ENCODE data around the gene CSNK1G3.

Gene CSNK1G3

DNA sequence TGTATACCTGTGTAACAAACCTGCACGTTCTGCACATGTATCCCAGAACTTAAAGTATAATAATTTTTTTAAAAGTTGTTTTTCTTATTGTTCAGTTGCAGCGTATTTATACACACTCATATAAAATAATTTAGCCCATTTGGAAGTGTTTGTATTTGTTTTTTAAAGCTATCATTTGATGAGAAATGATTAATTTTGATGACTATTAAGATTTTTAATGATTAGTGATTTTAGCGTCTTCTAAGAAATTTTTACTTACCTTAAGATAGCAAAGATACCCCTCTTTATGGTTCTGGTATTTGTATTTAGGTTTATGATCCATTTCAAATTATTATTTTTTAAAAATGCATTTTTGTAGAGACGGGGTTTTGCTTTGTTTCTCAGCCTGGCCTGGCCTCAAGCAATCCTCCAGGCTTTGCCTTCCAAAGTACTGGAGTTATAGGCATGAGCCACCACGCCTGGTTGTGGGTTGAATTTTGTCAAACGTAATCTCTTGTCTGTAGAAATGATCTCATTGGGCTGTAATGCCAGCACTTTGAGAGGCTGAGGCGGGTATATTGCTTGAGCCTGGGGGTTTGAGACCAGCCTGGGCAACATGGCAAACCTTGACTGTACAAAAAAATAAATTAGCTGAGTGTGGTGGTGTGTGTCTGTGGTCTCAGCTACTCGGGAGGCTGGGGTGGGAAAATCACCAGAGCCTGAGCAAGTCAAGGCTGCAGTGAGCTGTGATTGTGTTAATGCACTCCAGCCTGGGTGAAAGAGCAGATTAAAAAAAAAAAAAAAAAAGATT lies 26.9 kb downstream of the CSNK1G3 start:
- no peak for DNase-seq (ENCODE audit: low read depth, low spot score)
- H3K9ac ChIP-seq (ENCODE audit: insufficient read length): peak overlapping the region; percentile 67
- H3K9me3 ChIP-seq (ENCODE audit: low read depth, low read length): no peaks in the 10 kb centered on the region; the same call in 1 of the 2 replicates
- H3K27ac ChIP-seq: peak overlapping the region; percentile 88
- no peaks in the 10 kb centered on the region for H3K36me3 ChIP-seq (ENCODE audit: insufficient read depth, low read length)
- TF ChIP-seq POLR2AphosphoS5 (IDR thresholded peaks at IDR 0.05; ENCODE audit: borderline replicate concordance, low read depth, low read length) (no peak), FOXP2 (optimal IDR thresholded peaks at IDR 0.05; ENCODE audit: control extremely low read depth, extremely low read length, insufficient read depth) (no peak), EZH2 (IDR thresholded peaks at IDR 0.05) (no peak)
- H3K4me3 ChIP-seq: peak overlapping the region; percentile 49

- DNase-seq (ENCODE audit: low read depth, low spot score): no peak
Observed at GRCh38 chr5:123540534-123540933, 28.6 kb downstream of the CSNK1G3 start.

DNA sequence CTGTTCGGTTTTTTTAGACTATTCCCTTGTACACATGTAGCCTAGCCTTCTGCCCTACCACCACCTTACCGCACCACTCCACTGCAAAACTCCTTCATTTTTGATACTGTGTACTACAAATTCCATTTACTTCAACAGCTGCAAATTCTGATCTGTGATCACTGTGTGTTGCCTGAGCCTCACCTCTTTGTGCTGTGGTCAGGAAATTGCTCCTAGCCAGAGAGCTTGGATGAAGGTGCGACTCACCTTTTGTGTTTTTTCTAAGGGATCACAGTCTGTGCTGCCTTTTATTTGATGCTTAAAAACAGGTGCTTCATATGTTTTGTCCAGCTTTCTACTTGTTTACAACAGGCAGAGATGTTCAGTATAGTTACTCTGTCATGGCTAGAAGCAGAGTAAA lies 31.5 kb downstream of the CSNK1G3 start:
- H3K36me3 ChIP-seq (ENCODE audit: insufficient read depth, low read length): peaks cover 7% of the 10 kb centered on the region
- H3K4me3 ChIP-seq: no peak overlapping the region
- no peaks in the 10 kb centered on the region; the same call in 1 of the 2 replicates for H3K9me3 ChIP-seq (ENCODE audit: low read depth, low read length)
- H3K9ac ChIP-seq (ENCODE audit: insufficient read length): no peak overlapping the region
- DNase-seq (ENCODE audit: low read depth, low spot score): no peak
- no peak for TF ChIP-seq EZH2 (IDR thresholded peaks at IDR 0.05)
- no peak overlapping the region for H3K27ac ChIP-seq

More at GRCh38 chr5:123540534-123540933, 28.6 kb downstream of the CSNK1G3 start:
- TF ChIP-seq FOXP2 (optimal IDR thresholded peaks at IDR 0.05; ENCODE audit: control extremely low read depth, extremely low read length, insufficient read depth) (no peak), POLR2AphosphoS5 (IDR thresholded peaks at IDR 0.05; ENCODE audit: borderline replicate concordance, low read depth, low read length) (no peak), EZH2 (IDR thresholded peaks at IDR 0.05) (no peak)
- H3K27ac ChIP-seq: peak overlapping the region; percentile 88; the same call in 1 of the 2 replicates
- H3K9ac ChIP-seq (ENCODE audit: insufficient read length): peak overlapping the region; percentile 67
- no peaks in the 10 kb centered on the region; the same call in 1 of the 2 replicates for H3K9me3 ChIP-seq (ENCODE audit: low read depth, low read length)
- peak overlapping the region; percentile 49; the same call in 1 of the 2 replicates for H3K4me3 ChIP-seq
- peaks cover 4% of the 10 kb centered on the region; the same call in 1 of the 2 replicates for H3K36me3 ChIP-seq (ENCODE audit: insufficient read depth, low read length)

GRCh38 chr5:123545506-123545905 lies 33.5 kb downstream of the CSNK1G3 start:
- TF ChIP-seq FOXP2 (optimal IDR thresholded peaks at IDR 0.05; ENCODE audit: control extremely low read depth, extremely low read length, insufficient read depth) (no peak), POLR2AphosphoS5 (IDR thresholded peaks at IDR 0.05; ENCODE audit: borderline replicate concordance, low read depth, low read length) (no peak), EZH2 (IDR thresholded peaks at IDR 0.05) (no peak)
- Histone ChIP-seq H3K9me3 (ENCODE audit: low read depth, low read length) (no peaks in the 10 kb centered on the region; the same call in 1 of the 2 replicates), H3K4me3 (no peak overlapping the region), H3K9ac (ENCODE audit: insufficient read length) (no peak overlapping the region), H3K36me3 (ENCODE audit: insufficient read depth, low read length) (peaks cover 7% of the 10 kb centered on the region), H3K27ac (no peak overlapping the region)
- no peak for DNase-seq (ENCODE audit: low read depth, low spot score)

GRCh38 chr5:123546657-123547056 lies 34.7 kb downstream of the CSNK1G3 start:
- TF ChIP-seq FOXP2 (optimal IDR thresholded peaks at IDR 0.05; ENCODE audit: control extremely low read depth, extremely low read length, insufficient read depth) (no peak), POLR2AphosphoS5 (IDR thresholded peaks at IDR 0.05; ENCODE audit: borderline replicate concordance, low read depth, low read length) (no peak), EZH2 (IDR thresholded peaks at IDR 0.05) (no peak)
- H3K9ac ChIP-seq (ENCODE audit: insufficient read length): no peak overlapping the region
- no peaks in the 10 kb centered on the region for H3K9me3 ChIP-seq (ENCODE audit: low read depth, low read length)
- no peak overlapping the region for H3K4me3 ChIP-seq
- peaks cover 7% of the 10 kb centered on the region for H3K36me3 ChIP-seq (ENCODE audit: insufficient read depth, low read length)
- H3K27ac ChIP-seq: no peak overlapping the region
- no peak for DNase-seq (ENCODE audit: low read depth, low spot score)

GRCh38 chr5:123549256-123549904 lies 37.4 kb downstream of the CSNK1G3 start:
- no peak for DNase-seq (ENCODE audit: low read depth, low spot score)
- Histone ChIP-seq H3K27ac (no peak overlapping the region), H3K4me3 (no peak overlapping the region), H3K36me3 (ENCODE audit: insufficient read depth, low read length) (peaks cover 7% of the 10 kb centered on the region), H3K9ac (ENCODE audit: insufficient read length) (no peak overlapping the region), H3K9me3 (ENCODE audit: low read depth, low read length) (no peaks in the 10 kb centered on the region)
- no peak for TF ChIP-seq EZH2 (IDR thresholded peaks at IDR 0.05)
- TF ChIP-seq FOXP2 (optimal IDR thresholded peaks at IDR 0.05; ENCODE audit: control extremely low read depth, extremely low read length, insufficient read depth): no peak
- TF ChIP-seq POLR2AphosphoS5 (IDR thresholded peaks at IDR 0.05; ENCODE audit: borderline replicate concordance, low read depth, low read length): no peak

DNA sequence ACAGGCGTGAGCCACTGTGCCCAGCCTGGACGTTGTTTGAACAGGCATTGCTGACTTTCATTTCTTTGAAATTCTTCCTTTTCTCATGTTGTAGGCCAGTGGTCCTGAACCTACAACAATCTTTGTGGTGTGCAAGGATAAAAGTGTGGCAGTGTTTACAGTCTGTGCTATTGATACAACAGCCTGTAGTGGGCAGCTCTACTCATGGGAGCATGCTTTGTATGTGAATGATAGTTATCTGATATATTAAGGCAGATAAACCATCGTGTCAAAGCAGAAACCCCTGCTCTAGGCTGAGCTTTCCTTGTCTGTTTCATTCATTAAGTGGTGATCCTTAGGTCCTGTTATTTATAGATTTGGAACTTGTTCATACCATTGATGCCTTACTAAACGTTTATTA lies 42.6 kb downstream of the CSNK1G3 start:
- Histone ChIP-seq H3K9ac (ENCODE audit: insufficient read length) (no peak overlapping the region), H3K9me3 (ENCODE audit: low read depth, low read length) (no peaks in the 10 kb centered on the region), H3K27ac (no peak overlapping the region), H3K36me3 (ENCODE audit: insufficient read depth, low read length) (no peaks in the 10 kb centered on the region), H3K4me3 (no peak overlapping the region)
- no peak for DNase-seq (ENCODE audit: low read depth, low spot score)
- TF ChIP-seq POLR2AphosphoS5 (IDR thresholded peaks at IDR 0.05; ENCODE audit: borderline replicate concordance, low read depth, low read length) (no peak), EZH2 (IDR thresholded peaks at IDR 0.05) (no peak), FOXP2 (optimal IDR thresholded peaks at IDR 0.05; ENCODE audit: control extremely low read depth, extremely low read length, insufficient read depth) (no peak)

- H3K4me3 ChIP-seq: no peak overlapping the region
- H3K9ac ChIP-seq (ENCODE audit: insufficient read length): no peak overlapping the region
- no peak for TF ChIP-seq EZH2 (IDR thresholded peaks at IDR 0.05)
- TF ChIP-seq FOXP2 (optimal IDR thresholded peaks at IDR 0.05; ENCODE audit: control extremely low read depth, extremely low read length, insufficient read depth): no peak
- no peak overlapping the region for H3K27ac ChIP-seq
- H3K36me3 ChIP-seq (ENCODE audit: insufficient read depth, low read length): no peaks in the 10 kb centered on the region
- no peak for DNase-seq (ENCODE audit: low read depth, low spot score)
- no peaks in the 10 kb centered on the region for H3K9me3 ChIP-seq (ENCODE audit: low read depth, low read length)
Observed at GRCh38 chr5:123557907-123558306, 45.9 kb downstream of the CSNK1G3 start.
